GM11168 (cell line): Measurements from ENCODE around the gene CSF3R.

Source experiments
- in situ Hi-C: fragments of 300-500 bp; cut with MboI; formaldehyde crosslinking; loops from one replicate; pipeline ENCODE4 v1.12.0; 2022; ENCODE audit warnings: low sequenced_read_pairs; ENCODE audit not compliant: unreplicated experiment

The CSF3R gene

GRCh38 chr1:36432616-36433015, 50.1 kb downstream of the CSF3R start:
- in situ Hi-C loops, result no loop called here

GRCh38 chr1:36425791-36426190, 56.9 kb downstream of the CSF3R start:
- in situ Hi-C loops, result no loop called here

- in situ Hi-C loops, result loop anchor here (5.0 kb wide), 1 partner anchor 74 kb away; no protein-coding TSS in a partner anchor
Measured at GRCh38 chr1:36421649-36422048, 61.1 kb downstream of the CSF3R start.

- in situ Hi-C loops, result loop anchor here (5.0 kb wide), 1 partner anchor 74 kb away; no protein-coding TSS in a partner anchor
Measured at GRCh38 chr1:36420836-36421317, 61.8 kb downstream of the CSF3R start.

GRCh38 chr1:36420409-36420808, 62.3 kb downstream of the CSF3R start:
- in situ Hi-C loops, result loop anchor here (5.0 kb wide), 1 partner anchor 73 kb away; no protein-coding TSS in a partner anchor

- in situ Hi-C loops, result no loop called here
Measured at GRCh38 chr1:36419569-36419968, 63.1 kb downstream of the CSF3R start.

- in situ Hi-C loops, result no loop called here
Measured at GRCh38 chr1:36419140-36419539, 63.6 kb downstream of the CSF3R start.

GRCh38 chr1:36417931-36418330, 64.8 kb downstream of the CSF3R start:
- in situ Hi-C loops, result no loop called here
